ENCODE data around the gene IMPG1.
"Not testable (repeated sequence)": the region's sequence is repeated elsewhere in the genome, so short reads cannot be mapped to it uniquely, and the experiment has no call there.

IMPG1 gene

GRCh38 chr6:75946146-75946831 is 126.2 kb downstream of the IMPG1 start:
- no peak for DNase-seq

GRCh38 chr6:75943381-75943780 is 129.1 kb downstream of the IMPG1 start:
- no peak for DNase-seq

- no peak for DNase-seq
Observed at GRCh38 chr6:75941509-75941908, 131.0 kb downstream of the IMPG1 start.

GRCh38 chr6:75940564-75940963 is 131.9 kb downstream of the IMPG1 start:
- DNase-seq, result no peak

- DNase-seq, result no peak
Observed at GRCh38 chr6:75937846-75938245, 134.6 kb downstream of the IMPG1 start.

GRCh38 chr6:75936682-75937081 is 135.8 kb downstream of the IMPG1 start:
- no peak for DNase-seq

- DNase-seq, result no peak
Observed at GRCh38 chr6:75935473-75935793, 137.0 kb downstream of the IMPG1 start.

- DNase-seq, result no peak
Observed at GRCh38 chr6:75934643-75935472, 137.6 kb downstream of the IMPG1 start.

- no peak for DNase-seq
Observed at GRCh38 chr6:75933387-75933975, 139.0 kb downstream of the IMPG1 start.

GRCh38 chr6:75932067-75932466 is 140.4 kb downstream of the IMPG1 start:
- no peak for DNase-seq

GRCh38 chr6:75931011-75931680 is 141.3 kb downstream of the IMPG1 start:
- no peak for DNase-seq

- DNase-seq, result no peak
Observed at GRCh38 chr6:75926293-75927168, 145.9 kb downstream of the IMPG1 start.

GRCh38 chr6:75922226-75922625 is 150.2 kb downstream of the IMPG1 start:
- no peak for DNase-seq

- DNase-seq, result no peak
Observed at GRCh38 chr6:75913040-75913439, 159.4 kb downstream of the IMPG1 start.

GRCh38 chr6:75907444-75907843 is 165.0 kb downstream of the IMPG1 start:
- DNase-seq, result no peak

- DNase-seq, result no peak
Observed at GRCh38 chr6:75906871-75907270, 165.6 kb downstream of the IMPG1 start.

GRCh38 chr6:75905129-75905528 is 167.3 kb downstream of the IMPG1 start:
- not testable (repeated sequence) for DNase-seq

- not testable (repeated sequence) for DNase-seq
Observed at GRCh38 chr6:75900216-75900615, 172.2 kb downstream of the IMPG1 start.

- DNase-seq, result no peak
Observed at GRCh38 chr6:75896526-75896925, 175.9 kb downstream of the IMPG1 start.

- DNase-seq, result no peak
Observed at GRCh38 chr6:75893776-75894152, 178.7 kb downstream of the IMPG1 start.

GRCh38 chr6:75893058-75893775 is 179.2 kb downstream of the IMPG1 start:
- no peak for DNase-seq

GRCh38 chr6:75892384-75892783 is 180.1 kb downstream of the IMPG1 start:
- no peak for DNase-seq
